Smooth muscle cell (in vitro differentiated cells): Measurements from ENCODE around the gene ARGLU1. TPM values are rescaled to one million over a fixed set of nuclear protein-coding genes. Genes with fewer than 3 reads are reported as not detected.
A peak's percentile ranks its signal among the peaks of the same experiment; 100 is the strongest.

Source experiments
- DNase-seq: peaks from one replicate; lab custom pipeline; 2025; ENCODE audit not compliant: unreplicated experiment; lab: John Stamatoyannopoulos, UW
- H2AFZ ChIP-seq: fragments of 200-600 bp; sonication (generic); 2 replicates; pipeline ENCODE4 v1.6.0; 2016; ENCODE audit warnings: antibody characterized with exemption, low read depth, mild to moderate bottlenecking
- H3F3A ChIP-seq: fragments of 200-600 bp; sonication (generic); 2 replicates; pipeline ENCODE4 v1.6.0; 2017; ENCODE audit warnings: antibody characterized with exemption, low read depth
- H3K27ac ChIP-seq: fragments of 200-600 bp; sonication (generic); 2 replicates; pipeline ENCODE4 v1.5.1; 2016; ENCODE audit warnings: low read depth, mild to moderate bottlenecking
- H3K27me3 ChIP-seq: fragments of 200-600 bp; sonication (generic); 2 replicates; pipeline ENCODE4 v1.6.1; 2016; ENCODE audit warnings: low read depth, mild to moderate bottlenecking
- H3K36me3 ChIP-seq: fragments of 200-600 bp; sonication (generic); 2 replicates; pipeline ENCODE4 v1.5.1; 2016; ENCODE audit warnings: low read depth
- H3K4me1 ChIP-seq: fragments of 200-600 bp; sonication (generic); 2 replicates; pipeline ENCODE4 v1.5.1; 2016; ENCODE audit warnings: low read depth
- H3K4me2 ChIP-seq: fragments of 200-600 bp; sonication (generic); 2 replicates; pipeline ENCODE4 v1.6.0; 2016; ENCODE audit warnings: mild to moderate bottlenecking
- H3K4me3 ChIP-seq: fragments of 200-600 bp; sonication (generic); 2 replicates; pipeline ENCODE4 v1.5.1; 2016; ENCODE audit warnings: mild to moderate bottlenecking
- H3K79me2 ChIP-seq: fragments of 200-600 bp; sonication (generic); 2 replicates; pipeline ENCODE4 v1.6.0; 2016; ENCODE audit warnings: low read depth, mild to moderate bottlenecking
- H3K9ac ChIP-seq: fragments of 200-600 bp; sonication (generic); 2 replicates; pipeline ENCODE4 v1.6.0; 2016; ENCODE audit warnings: low read depth
- H3K9me3 ChIP-seq: fragments of 200-600 bp; sonication (generic); replicated peaks from 2 replicates; pipeline ENCODE4 v1.5.1; 2016; ENCODE audit warnings: low read depth
- H4K20me1 ChIP-seq: fragments of 200-600 bp; sonication (generic); 2 replicates; pipeline ENCODE4 v1.6.0; 2016; ENCODE audit warnings: low read depth
- WGBS: methylation state at CpG from one replicate; pipeline ENCODE4 v1.1.7; 2016; ENCODE audit warnings: low lambda C conversion rate; 5-methylcytosine and 5-hydroxymethylcytosine counted together
- polyA plus RNA-seq: library from polyadenylated mRNA; unstranded; fragments of >200 nt; fragmentation: Nextera tagmentation; extraction: Ambion mirVana; gene quantifications from 2 replicates; pipeline ENCODE4 v1.2.1, GENCODE V29; 2016
- total RNA-seq: library from RNA; depleted of rRNA; stranded (reverse); fragments of >200 nt; gene quantifications from 2 replicates; pipeline ENCODE4 v1.2.3, GENCODE V29; 2014
- TF ChIP-seq, protein P1 (sequence below): fragments of 200-600 bp; sonication (generic); IDR thresholded peaks from 2 replicates; pipeline ENCODE4 v1.5.1; 2017; ENCODE audit warnings: borderline replicate concordance, mild to moderate bottlenecking, antibody characterized with exemption; ENCODE audit not compliant: insufficient read depth, poor library complexity, severe bottlenecking

The ARGLU1 gene
- total and polyA plus RNA-seq, 2 experiments from 2014 or later, result 36.5 to 43.6 TPM

DNA sequence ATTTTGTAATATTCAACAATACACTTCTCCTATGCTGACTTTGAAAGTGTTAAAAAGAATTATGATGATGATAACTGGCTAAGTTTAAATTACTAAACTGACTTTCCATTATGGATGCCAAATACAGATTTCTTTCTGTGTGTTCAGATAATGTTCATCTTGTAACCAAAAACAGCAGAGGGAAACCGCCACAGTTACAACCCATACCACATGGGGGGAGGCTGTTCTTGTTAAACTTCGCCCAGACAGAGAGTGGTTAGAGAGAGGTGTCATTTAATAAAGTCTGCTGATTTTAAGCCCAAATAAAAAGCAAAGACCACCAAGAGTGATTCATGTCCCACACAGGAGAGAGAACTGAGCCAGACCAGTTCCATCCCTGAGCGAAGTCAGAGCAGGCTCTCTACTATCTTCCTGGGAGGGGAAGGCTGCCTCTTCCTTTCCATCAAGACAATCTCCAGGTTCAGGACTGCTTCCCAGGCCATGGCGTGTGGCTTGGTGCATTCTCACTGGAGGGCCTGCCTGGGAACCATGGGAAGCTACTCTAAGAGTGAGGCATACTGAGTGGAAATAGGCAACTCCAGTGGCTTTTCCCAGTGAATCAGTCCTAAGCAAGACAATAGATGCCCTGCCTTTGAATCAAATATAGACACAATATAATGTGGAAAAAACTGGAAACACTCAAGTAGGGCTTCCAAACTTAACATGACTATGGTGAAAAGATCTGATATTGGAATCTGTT is 50.7 kb downstream of the ARGLU1 start:
- Histone ChIP-seq H4K20me1 (peaks cover 5% of the 10 kb centered on the region), H3K27ac (peak overlapping the region; percentile 0)
- 81% methylated on average over 4 of the region's 4 CpGs for WGBS

DNA sequence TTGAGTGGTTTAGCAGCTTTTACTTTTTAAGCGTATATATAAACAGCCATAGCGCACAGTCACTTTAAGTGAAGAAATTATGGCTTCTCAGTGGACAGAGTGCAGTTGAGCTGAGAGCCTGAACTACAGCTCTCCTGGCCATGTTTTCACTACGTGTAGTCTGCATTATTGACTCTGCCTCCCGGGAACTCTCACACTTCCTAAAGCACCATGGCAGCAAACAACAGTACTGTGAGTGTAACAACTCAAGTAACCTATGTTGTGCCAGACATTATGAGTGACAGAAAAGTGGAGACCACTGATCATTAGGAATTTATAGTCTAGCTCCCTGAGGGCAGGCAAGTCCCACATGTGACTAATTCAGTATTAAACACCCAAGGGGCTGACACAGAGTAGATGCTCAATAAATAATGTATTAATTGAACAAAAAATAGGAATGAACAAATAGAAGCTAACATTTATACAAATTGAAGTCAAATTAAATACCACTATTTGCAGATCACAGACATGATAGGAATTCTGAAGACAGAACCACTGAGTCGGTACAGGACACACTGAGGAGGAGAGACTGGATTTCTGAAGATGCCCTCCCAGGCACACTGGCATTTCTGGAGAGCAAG is 52.2 kb downstream of the ARGLU1 start:
- no peaks in the 10 kb centered on the region for H3K9me3 ChIP-seq
- H3K4me1 ChIP-seq, result peaks cover 49% of the 10 kb centered on the region
- peaks cover 95% of the 10 kb centered on the region for H3K79me2 ChIP-seq
- H4K20me1 ChIP-seq, result peaks cover 4% of the 10 kb centered on the region
- WGBS, result 90% methylated on average over 5 of the region's 5 CpGs
- H3K9ac ChIP-seq, result no peak overlapping the region
- H3K4me3 ChIP-seq, result no peak overlapping the region
- no peaks in the 10 kb centered on the region for H3K36me3 ChIP-seq
- TF ChIP-seq, protein P1, sequence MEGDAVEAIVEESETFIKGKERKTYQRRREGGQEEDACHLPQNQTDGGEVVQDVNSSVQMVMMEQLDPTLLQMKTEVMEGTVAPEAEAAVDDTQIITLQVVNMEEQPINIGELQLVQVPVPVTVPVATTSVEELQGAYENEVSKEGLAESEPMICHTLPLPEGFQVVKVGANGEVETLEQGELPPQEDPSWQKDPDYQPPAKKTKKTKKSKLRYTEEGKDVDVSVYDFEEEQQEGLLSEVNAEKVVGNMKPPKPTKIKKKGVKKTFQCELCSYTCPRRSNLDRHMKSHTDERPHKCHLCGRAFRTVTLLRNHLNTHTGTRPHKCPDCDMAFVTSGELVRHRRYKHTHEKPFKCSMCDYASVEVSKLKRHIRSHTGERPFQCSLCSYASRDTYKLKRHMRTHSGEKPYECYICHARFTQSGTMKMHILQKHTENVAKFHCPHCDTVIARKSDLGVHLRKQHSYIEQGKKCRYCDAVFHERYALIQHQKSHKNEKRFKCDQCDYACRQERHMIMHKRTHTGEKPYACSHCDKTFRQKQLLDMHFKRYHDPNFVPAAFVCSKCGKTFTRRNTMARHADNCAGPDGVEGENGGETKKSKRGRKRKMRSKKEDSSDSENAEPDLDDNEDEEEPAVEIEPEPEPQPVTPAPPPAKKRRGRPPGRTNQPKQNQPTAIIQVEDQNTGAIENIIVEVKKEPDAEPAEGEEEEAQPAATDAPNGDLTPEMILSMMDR, result no peak
- peaks cover 4% of the 10 kb centered on the region for H3F3A ChIP-seq
- H3K4me2 ChIP-seq, result no peak overlapping the region
- no peaks in the 10 kb centered on the region for H3K27me3 ChIP-seq
- peak overlapping the region; percentile 59 for H3K27ac ChIP-seq
- H2AFZ ChIP-seq, result no peak overlapping the region
- DNase-seq, result no peak

More for the DNA sequence above, 50.7 kb downstream of the ARGLU1 start:
- no peaks in the 10 kb centered on the region for H3K36me3 ChIP-seq
- no peak overlapping the region for H2AFZ ChIP-seq
- peaks cover 97% of the 10 kb centered on the region for H3K79me2 ChIP-seq
- H3K27me3 ChIP-seq, result no peaks in the 10 kb centered on the region
- H3K4me1 ChIP-seq, result peaks cover 57% of the 10 kb centered on the region
- H3K4me3 ChIP-seq, result no peak overlapping the region
- TF ChIP-seq, protein P1, result no peak
- H3F3A ChIP-seq, result peaks cover 4% of the 10 kb centered on the region
- H3K9ac ChIP-seq, result no peak overlapping the region
- DNase-seq, result no peak
- H3K4me2 ChIP-seq, result no peak overlapping the region
- no peaks in the 10 kb centered on the region for H3K9me3 ChIP-seq

- Histone ChIP-seq H3K9ac (no peak overlapping the region), H3K4me1 (peaks cover 42% of the 10 kb centered on the region), H3K36me3 (no peaks in the 10 kb centered on the region), H4K20me1 (peaks cover 4% of the 10 kb centered on the region), H3K4me2 (no peak overlapping the region), H3K4me3 (no peak overlapping the region), H3K79me2 (peaks cover 95% of the 10 kb centered on the region), H3K9me3 (no peaks in the 10 kb centered on the region), H3K27ac (peak overlapping the region; percentile 59), H3K27me3 (no peaks in the 10 kb centered on the region), H2AFZ (no peak overlapping the region), H3F3A (peaks cover 4% of the 10 kb centered on the region)
- no peak for DNase-seq
- TF ChIP-seq, protein P1, result no peak
- WGBS, result 88% methylated on average over 15 of the region's 15 CpGs
These were observed 52.9 kb downstream of the ARGLU1 start for GRCh38 chr13:106514928-106515634.
